ENCODE measurements around the gene APOBEC3F. TPM values are rescaled to one million over a fixed set of nuclear protein-coding genes. Genes with fewer than 3 reads are reported as not detected.

APOBEC3F gene
- total RNA-seq, 2 experiments from 2014 or later, result 3.7 to 20.7 TPM

DNA sequence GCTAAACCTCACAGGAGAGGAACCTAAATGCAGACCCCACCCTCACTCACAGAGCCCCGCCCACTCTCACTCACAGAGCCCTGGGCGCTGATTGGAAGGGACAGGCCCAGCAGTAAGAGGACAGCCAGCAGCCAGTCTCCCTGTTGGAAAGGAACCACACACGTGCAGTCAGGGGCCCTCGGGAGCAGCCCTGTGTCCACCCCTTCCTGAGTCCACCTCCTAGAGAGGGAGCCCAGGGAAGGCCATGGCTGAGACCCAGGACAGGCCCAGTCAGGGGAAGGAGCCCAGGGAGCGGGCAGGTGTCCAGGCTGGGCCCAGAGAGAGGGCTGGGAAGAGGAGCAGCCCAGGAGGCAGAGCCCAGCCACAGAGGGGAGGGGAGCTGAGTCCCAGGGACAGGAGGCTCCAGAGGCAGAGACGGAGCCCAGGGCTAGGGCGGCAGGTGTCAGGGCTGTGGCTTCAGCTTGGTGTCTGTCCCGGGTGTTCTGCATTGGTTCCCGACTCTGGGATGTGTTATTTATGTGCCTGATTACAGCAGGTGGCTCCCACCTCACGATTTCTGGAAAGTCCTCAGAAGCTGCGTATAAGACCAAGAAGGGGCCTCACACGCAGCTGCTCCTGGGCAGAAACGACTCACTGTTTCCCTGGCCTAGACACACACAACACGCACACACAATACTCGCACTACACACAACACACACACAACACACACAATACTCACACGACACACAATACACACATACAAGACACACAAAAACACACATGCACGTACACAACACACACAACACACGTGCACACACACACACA lies 47.4 kb downstream of the APOBEC3F start:
- TF ChIP-seq EZH2phosphoT487 (IDR thresholded peaks at IDR 0.05; ENCODE audit: borderline replicate concordance, low read depth, low read length), result no peak
- TF ChIP-seq, protein P1, sequence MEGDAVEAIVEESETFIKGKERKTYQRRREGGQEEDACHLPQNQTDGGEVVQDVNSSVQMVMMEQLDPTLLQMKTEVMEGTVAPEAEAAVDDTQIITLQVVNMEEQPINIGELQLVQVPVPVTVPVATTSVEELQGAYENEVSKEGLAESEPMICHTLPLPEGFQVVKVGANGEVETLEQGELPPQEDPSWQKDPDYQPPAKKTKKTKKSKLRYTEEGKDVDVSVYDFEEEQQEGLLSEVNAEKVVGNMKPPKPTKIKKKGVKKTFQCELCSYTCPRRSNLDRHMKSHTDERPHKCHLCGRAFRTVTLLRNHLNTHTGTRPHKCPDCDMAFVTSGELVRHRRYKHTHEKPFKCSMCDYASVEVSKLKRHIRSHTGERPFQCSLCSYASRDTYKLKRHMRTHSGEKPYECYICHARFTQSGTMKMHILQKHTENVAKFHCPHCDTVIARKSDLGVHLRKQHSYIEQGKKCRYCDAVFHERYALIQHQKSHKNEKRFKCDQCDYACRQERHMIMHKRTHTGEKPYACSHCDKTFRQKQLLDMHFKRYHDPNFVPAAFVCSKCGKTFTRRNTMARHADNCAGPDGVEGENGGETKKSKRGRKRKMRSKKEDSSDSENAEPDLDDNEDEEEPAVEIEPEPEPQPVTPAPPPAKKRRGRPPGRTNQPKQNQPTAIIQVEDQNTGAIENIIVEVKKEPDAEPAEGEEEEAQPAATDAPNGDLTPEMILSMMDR (conservative IDR thresholded peaks at IDR 0.05; ENCODE audit: low read length), result no peak
- ChIA-PET POLR2A (interaction anchor here (0.6 kb wide), 1 partner anchor 16 kb away, joined by 3 read pairs; no protein-coding TSS in a partner anchor), CTCF (ENCODE audit: unreplicated experiment) (interaction anchor here (0.6 kb wide), 1 partner anchor 319 kb away, joined by 5 read pairs; no protein-coding TSS in a partner anchor)
- Histone ChIP-seq H3K4me2 (ENCODE audit: low read length) (no peak overlapping the region), H3K4me3 (ENCODE audit: low read depth, low read length, poor library complexity, severe bottlenecking) (no peak overlapping the region), H4K20me1 (ENCODE audit: insufficient read depth, low read length) (no peaks in the 10 kb centered on the region), H2AFZ (ENCODE audit: low read length) (no peak overlapping the region), H3K9me3 (ENCODE audit: low read length) (no peaks in the 10 kb centered on the region), H3K9me2 (ENCODE audit: insufficient read depth, low read length) (no peaks in the 10 kb centered on the region), H3K4me1 (ENCODE audit: insufficient read depth, low read length, poor library complexity, severe bottlenecking) (peaks cover 17% of the 10 kb centered on the region), H3K79me2 (ENCODE audit: insufficient read depth, low read depth, low read length) (no peaks in the 10 kb centered on the region), H3K36me3 (ENCODE audit: insufficient read depth, low read length) (no peaks in the 10 kb centered on the region), H3K27ac (ENCODE audit: low read depth, low read length, poor library complexity, severe bottlenecking) (no peak overlapping the region)
- no peak for DNase-seq (ENCODE audit: low spot score)
- intact Hi-C loops (cut with micrococcal nuclease; ENCODE audit: unreplicated experiment), result no loop called here
- no TSS peak for BruUV-seq (replicated peaks)

DNA sequence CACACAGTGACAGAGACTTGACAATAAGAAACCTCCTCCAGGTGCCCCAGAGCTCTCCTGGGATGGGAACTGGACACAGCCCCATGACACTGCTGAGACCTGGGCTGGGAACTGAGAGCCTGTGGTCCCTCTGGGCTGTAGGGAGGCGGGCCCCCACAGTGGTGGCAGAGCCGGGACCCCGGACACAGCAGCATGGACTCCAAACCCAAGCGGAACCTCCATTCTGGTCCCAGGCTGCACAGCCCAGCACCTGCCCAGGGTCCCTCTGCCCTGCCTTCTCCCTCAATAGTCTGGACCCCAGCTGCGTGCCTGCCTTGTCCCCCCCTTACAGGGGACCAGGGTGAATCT lies 48.0 kb downstream of the APOBEC3F start:
- DNase-seq (ENCODE audit: low spot score), result no peak
- Histone ChIP-seq H3K79me2 (ENCODE audit: insufficient read depth, low read depth, low read length) (no peaks in the 10 kb centered on the region), H3K9me3 (ENCODE audit: low read length) (no peaks in the 10 kb centered on the region), H3K4me3 (ENCODE audit: low read depth, low read length, poor library complexity, severe bottlenecking) (no peak overlapping the region), H2AFZ (ENCODE audit: low read length) (no peak overlapping the region), H4K20me1 (ENCODE audit: insufficient read depth, low read length) (no peaks in the 10 kb centered on the region), H3K9me2 (ENCODE audit: insufficient read depth, low read length) (no peaks in the 10 kb centered on the region), H3K4me2 (ENCODE audit: low read length) (no peak overlapping the region), H3K27ac (ENCODE audit: low read depth, low read length, poor library complexity, severe bottlenecking) (no peak overlapping the region), H3K4me1 (ENCODE audit: insufficient read depth, low read length, poor library complexity, severe bottlenecking) (peaks cover 14% of the 10 kb centered on the region), H3K36me3 (ENCODE audit: insufficient read depth, low read length) (no peaks in the 10 kb centered on the region)
- ChIA-PET CTCF (ENCODE audit: unreplicated experiment) (no interaction called here), POLR2A (interaction anchor here (0.6 kb wide), 1 partner anchor 16 kb away, joined by 3 read pairs; no protein-coding TSS in a partner anchor)
- TF ChIP-seq, protein P1 (conservative IDR thresholded peaks at IDR 0.05; ENCODE audit: low read length), result no peak
- TF ChIP-seq EZH2phosphoT487 (IDR thresholded peaks at IDR 0.05; ENCODE audit: borderline replicate concordance, low read depth, low read length), result no peak
- intact Hi-C loops (cut with micrococcal nuclease; ENCODE audit: unreplicated experiment), result no loop called here
- BruUV-seq (replicated peaks), result no TSS peak

DNA sequence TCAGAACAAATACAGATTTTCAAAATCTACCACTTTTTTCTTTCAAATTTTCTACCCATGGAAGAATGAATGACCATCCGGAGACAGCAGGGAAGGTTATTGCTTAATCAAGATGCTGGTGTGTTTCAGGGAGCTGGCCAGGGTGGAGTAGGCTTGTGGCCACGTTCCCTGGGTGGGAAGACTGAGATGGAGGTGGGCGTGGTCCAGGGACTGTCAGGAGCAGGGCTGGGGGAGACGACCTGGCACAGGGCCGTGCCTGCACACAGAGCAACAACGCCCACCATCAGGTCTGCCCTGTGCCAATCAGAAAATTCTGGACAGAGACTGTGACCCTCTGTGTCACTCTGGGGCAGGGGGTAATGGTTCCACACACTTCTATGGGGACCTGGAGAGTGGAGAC lies 49.3 kb downstream of the APOBEC3F start:
- Histone ChIP-seq H2AFZ (ENCODE audit: low read length) (no peak overlapping the region), H3K4me3 (ENCODE audit: low read depth, low read length, poor library complexity, severe bottlenecking) (no peak overlapping the region), H3K79me2 (ENCODE audit: insufficient read depth, low read depth, low read length) (no peaks in the 10 kb centered on the region), H3K9me3 (ENCODE audit: low read length) (no peaks in the 10 kb centered on the region), H3K4me2 (ENCODE audit: low read length) (no peak overlapping the region), H3K27ac (ENCODE audit: low read depth, low read length, poor library complexity, severe bottlenecking) (no peak overlapping the region), H3K36me3 (ENCODE audit: insufficient read depth, low read length) (no peaks in the 10 kb centered on the region), H3K4me1 (ENCODE audit: insufficient read depth, low read length, poor library complexity, severe bottlenecking) (peaks cover 19% of the 10 kb centered on the region), H3K9me2 (ENCODE audit: insufficient read depth, low read length) (no peaks in the 10 kb centered on the region), H4K20me1 (ENCODE audit: insufficient read depth, low read length) (no peaks in the 10 kb centered on the region)
- ChIA-PET POLR2A (no interaction called here), CTCF (ENCODE audit: unreplicated experiment) (no interaction called here)
- intact Hi-C loops (cut with micrococcal nuclease; ENCODE audit: unreplicated experiment), result no loop called here
- DNase-seq (ENCODE audit: low spot score), result no peak
- TF ChIP-seq, protein P1 (conservative IDR thresholded peaks at IDR 0.05; ENCODE audit: low read length), result no peak
- TF ChIP-seq EZH2phosphoT487 (IDR thresholded peaks at IDR 0.05; ENCODE audit: borderline replicate concordance, low read depth, low read length), result no peak
- no TSS peak for BruUV-seq (replicated peaks)
